Mammary epithelial cell (primary cell): ENCODE data around the gene ATP10D.

Source experiments
- EZH2 ChIP-seq: IDR thresholded peaks from 2 replicates; pipeline ENCODE4 v1.6.1; 2012; ENCODE audit warnings: low read length, inconsistent platforms, borderline replicate concordance
- TF ChIP-seq, protein P1 (sequence below), 2 donors: IDR thresholded peaks in 1 of 2; conservative IDR thresholded peaks in 1 of 2; 2 replicates each; pipeline ENCODE4 v1.5.1; 2011 to 2012; ENCODE audit warnings: inconsistent platforms in 2 of 2, low read length in 2 of 2, mild to moderate bottlenecking in 2 of 2, control low read depth in 1 of 2, low read depth in 1 of 2; ENCODE audit not compliant: insufficient read depth in 1 of 2; ENCODE audit errors: extremely low read depth in 1 of 2

GRCh38 chr4:47505666-47506065 lies 20.6 kb downstream of the ATP10D start:
- TF ChIP-seq, protein P1, sequence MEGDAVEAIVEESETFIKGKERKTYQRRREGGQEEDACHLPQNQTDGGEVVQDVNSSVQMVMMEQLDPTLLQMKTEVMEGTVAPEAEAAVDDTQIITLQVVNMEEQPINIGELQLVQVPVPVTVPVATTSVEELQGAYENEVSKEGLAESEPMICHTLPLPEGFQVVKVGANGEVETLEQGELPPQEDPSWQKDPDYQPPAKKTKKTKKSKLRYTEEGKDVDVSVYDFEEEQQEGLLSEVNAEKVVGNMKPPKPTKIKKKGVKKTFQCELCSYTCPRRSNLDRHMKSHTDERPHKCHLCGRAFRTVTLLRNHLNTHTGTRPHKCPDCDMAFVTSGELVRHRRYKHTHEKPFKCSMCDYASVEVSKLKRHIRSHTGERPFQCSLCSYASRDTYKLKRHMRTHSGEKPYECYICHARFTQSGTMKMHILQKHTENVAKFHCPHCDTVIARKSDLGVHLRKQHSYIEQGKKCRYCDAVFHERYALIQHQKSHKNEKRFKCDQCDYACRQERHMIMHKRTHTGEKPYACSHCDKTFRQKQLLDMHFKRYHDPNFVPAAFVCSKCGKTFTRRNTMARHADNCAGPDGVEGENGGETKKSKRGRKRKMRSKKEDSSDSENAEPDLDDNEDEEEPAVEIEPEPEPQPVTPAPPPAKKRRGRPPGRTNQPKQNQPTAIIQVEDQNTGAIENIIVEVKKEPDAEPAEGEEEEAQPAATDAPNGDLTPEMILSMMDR (conservative IDR thresholded peaks at IDR 0.05 in 1 of 2, IDR thresholded peaks at IDR 0.05 in 1 of 2; ENCODE audit: extremely low read depth in 1 of 2, insufficient read depth in 1 of 2, low read depth in 1 of 2, low read length in 2 of 2), result no peak
- TF ChIP-seq EZH2, result no peak
